Measurements from ENCODE around the gene STYK1.

STYK1 gene

GRCh38 chr12:10688042-10688441 lies 14.2 kb upstream of the STYK1 start:
- H3K27ac ChIP-seq, result no peak overlapping the region
- no peak for TF ChIP-seq CTCF (IDR thresholded peaks at IDR 0.05)
- H3K36me3 ChIP-seq, result no peaks in the 10 kb centered on the region
- H3K4me1 ChIP-seq (ENCODE audit: control insufficient read depth in 1 of 2, insufficient read depth in 1 of 2, low read depth in 1 of 2, low read length in 1 of 2), result no peaks in the 10 kb centered on the region
- H3K9me3 ChIP-seq, result no peaks in the 10 kb centered on the region
- no peaks in the 10 kb centered on the region for H3K27me3 ChIP-seq
- H3K4me3 ChIP-seq (ENCODE audit: low read depth in 1 of 2, low read length in 1 of 2), result no peak overlapping the region

GRCh38 chr12:10672231-10672868 lies 1.5 kb downstream of the STYK1 start:
- H3K4me1 ChIP-seq (ENCODE audit: control insufficient read depth in 1 of 2, insufficient read depth in 1 of 2, low read depth in 1 of 2, low read length in 1 of 2), result peaks cover 19 to 33% of the 10 kb centered on the region in 2 experiments
- H3K4me3 ChIP-seq (ENCODE audit: low read depth in 1 of 2, low read length in 1 of 2), result no peak overlapping the region
- TF ChIP-seq CTCF (IDR thresholded peaks at IDR 0.05), result no peak
- no peaks in the 10 kb centered on the region for H3K36me3 ChIP-seq
- no peak overlapping the region for H3K27ac ChIP-seq
- H3K9me3 ChIP-seq, result no peaks in the 10 kb centered on the region
- H3K27me3 ChIP-seq, result peaks cover 97% of the 10 kb centered on the region

GRCh38 chr12:10669533-10669932 lies 4.3 kb downstream of the STYK1 start:
- H3K4me3 ChIP-seq (ENCODE audit: low read depth in 1 of 2, low read length in 1 of 2), result no peak overlapping the region
- H3K36me3 ChIP-seq, result no peaks in the 10 kb centered on the region
- H3K4me1 ChIP-seq (ENCODE audit: control insufficient read depth in 1 of 2, insufficient read depth in 1 of 2, low read depth in 1 of 2, low read length in 1 of 2), result peaks cover 13 to 26% of the 10 kb centered on the region in 2 experiments
- no peak for TF ChIP-seq CTCF (IDR thresholded peaks at IDR 0.05)
- no peaks in the 10 kb centered on the region for H3K9me3 ChIP-seq
- peaks cover 85% of the 10 kb centered on the region for H3K27me3 ChIP-seq
- H3K27ac ChIP-seq, result no peak overlapping the region

GRCh38 chr12:10668526-10668925 lies 5.3 kb downstream of the STYK1 start:
- no peak overlapping the region for H3K4me3 ChIP-seq (ENCODE audit: low read depth in 1 of 2, low read length in 1 of 2)
- TF ChIP-seq CTCF (IDR thresholded peaks at IDR 0.05), result no peak
- peaks cover 75% of the 10 kb centered on the region for H3K27me3 ChIP-seq
- H3K4me1 ChIP-seq (ENCODE audit: control insufficient read depth in 1 of 2, insufficient read depth in 1 of 2, low read depth in 1 of 2, low read length in 1 of 2), result peaks cover 3 to 16% of the 10 kb centered on the region in 2 experiments
- no peak overlapping the region for H3K27ac ChIP-seq
- H3K9me3 ChIP-seq, result no peaks in the 10 kb centered on the region
- no peaks in the 10 kb centered on the region for H3K36me3 ChIP-seq

- no peak for TF ChIP-seq CTCF (IDR thresholded peaks at IDR 0.05)
- Histone ChIP-seq H3K4me3 (ENCODE audit: low read depth in 1 of 2, low read length in 1 of 2) (no peak overlapping the region), H3K27ac (no peak overlapping the region), H3K4me1 (ENCODE audit: control insufficient read depth in 1 of 2, insufficient read depth in 1 of 2, low read depth in 1 of 2, low read length in 1 of 2) (peaks cover 0 to 8% of the 10 kb centered on the region in 2 experiments), H3K36me3 (no peaks in the 10 kb centered on the region), H3K27me3 (peaks cover 66% of the 10 kb centered on the region), H3K9me3 (no peaks in the 10 kb centered on the region)
Measured at GRCh38 chr12:10667581-10667980, 6.3 kb downstream of the STYK1 start.

Data from neutrophil (primary cell).